ENCODE data around the gene PLEKHF1. TPM values are rescaled to one million over a fixed set of nuclear protein-coding genes. Genes with fewer than 3 reads are reported as not detected.

Gene PLEKHF1
- total and polyA plus RNA-seq, 2 of the 8 experiments (the other 6 are each of a cell fraction or from before 2014, with no cell fraction given): 11.1 to 18.4 TPM

GRCh38 chr19:29660835-29661234, 4.4 kb upstream of the PLEKHF1 start (continued):
- TF ChIP-seq CHD7 (IDR thresholded peaks at IDR 0.05; ENCODE audit: insufficient replicate concordance, low read length) (no peak), CHD1 (IDR thresholded peaks at IDR 0.05; ENCODE audit: low read depth, low read length) (no peak), BCL11A (IDR thresholded peaks at IDR 0.05; ENCODE audit: low read depth in 2 of 2, low read length in 2 of 2) (no peak), NRF1 (IDR thresholded peaks at IDR 0.05; ENCODE audit: low read depth, low read length) (no peak), ASH2L (IDR thresholded peaks at IDR 0.05; ENCODE audit: low read length) (no peak), KDM1A (IDR thresholded peaks at IDR 0.05; ENCODE audit: borderline replicate concordance, low read length) (no peak), TAF1 (IDR thresholded peaks at IDR 0.05; ENCODE audit: low read depth, low read length) (no peak)

All from H1 (cell line).